HG03457 (cell line): ENCODE data around the gene MTERF1.
"Not testable (repeated sequence)": the region's sequence is repeated elsewhere in the genome, so short reads cannot be mapped to it uniquely, and the experiment has no call there.

ENCODE experiments used
- ATAC-seq: cut with Tn5 transposase; IDR thresholded peaks from one replicate; pipeline ENCODE4 v1.9.1; 2021; ENCODE audit warnings: moderate number of reproducible peaks; ENCODE audit not compliant: unreplicated experiment

The MTERF1 gene, protein sequence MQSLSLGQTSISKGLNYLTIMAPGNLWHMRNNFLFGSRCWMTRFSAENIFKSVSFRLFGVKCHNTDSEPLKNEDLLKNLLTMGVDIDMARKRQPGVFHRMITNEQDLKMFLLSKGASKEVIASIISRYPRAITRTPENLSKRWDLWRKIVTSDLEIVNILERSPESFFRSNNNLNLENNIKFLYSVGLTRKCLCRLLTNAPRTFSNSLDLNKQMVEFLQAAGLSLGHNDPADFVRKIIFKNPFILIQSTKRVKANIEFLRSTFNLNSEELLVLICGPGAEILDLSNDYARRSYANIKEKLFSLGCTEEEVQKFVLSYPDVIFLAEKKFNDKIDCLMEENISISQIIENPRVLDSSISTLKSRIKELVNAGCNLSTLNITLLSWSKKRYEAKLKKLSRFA

DNA sequence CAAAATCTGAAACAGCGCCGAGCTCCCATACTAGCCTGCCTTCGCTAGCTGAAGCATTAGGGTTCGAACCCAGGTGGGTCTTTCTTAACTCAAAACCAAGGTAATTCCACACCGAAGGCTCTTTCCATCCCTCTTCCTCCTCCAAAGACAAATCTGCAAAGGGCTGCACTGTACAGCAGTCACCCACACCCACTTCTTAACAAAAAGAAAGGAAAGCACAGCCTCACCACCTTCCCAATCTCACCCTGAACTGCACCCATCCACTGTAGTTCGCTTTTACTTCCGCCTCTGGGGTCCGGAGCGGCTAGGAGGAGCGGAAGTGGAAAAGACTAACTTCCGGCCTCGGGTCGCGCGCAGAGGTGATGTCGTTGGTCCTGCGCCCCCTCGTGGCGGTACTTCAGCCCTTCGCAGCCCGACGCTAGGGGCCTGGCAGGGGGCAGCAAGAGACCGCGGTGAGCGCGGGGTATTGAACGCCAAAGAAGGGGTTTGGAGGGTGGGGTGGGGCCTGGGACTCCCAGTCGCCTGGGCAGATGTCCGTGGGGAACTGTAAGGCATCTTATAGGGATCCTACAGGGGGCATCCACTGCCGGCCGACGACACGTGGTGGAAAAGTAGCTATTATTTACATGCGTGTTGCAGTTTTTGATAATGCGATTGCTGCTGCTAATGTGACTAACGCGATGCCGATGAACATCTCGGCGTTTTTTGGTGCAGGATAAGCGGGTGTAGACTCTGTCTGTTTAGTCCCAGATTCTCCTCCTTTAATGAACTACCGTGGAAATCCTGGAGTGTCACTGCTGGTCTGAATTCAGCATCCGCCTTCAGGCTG lies at the start of gene MTERF1:
MTERF1 (minus strand) TSS at position 290 of the 829 bp plus-strand sequence. CDS start 619 bp downstream, outside the sequence.
- ATAC-seq: peak; percentile 95

DNA sequence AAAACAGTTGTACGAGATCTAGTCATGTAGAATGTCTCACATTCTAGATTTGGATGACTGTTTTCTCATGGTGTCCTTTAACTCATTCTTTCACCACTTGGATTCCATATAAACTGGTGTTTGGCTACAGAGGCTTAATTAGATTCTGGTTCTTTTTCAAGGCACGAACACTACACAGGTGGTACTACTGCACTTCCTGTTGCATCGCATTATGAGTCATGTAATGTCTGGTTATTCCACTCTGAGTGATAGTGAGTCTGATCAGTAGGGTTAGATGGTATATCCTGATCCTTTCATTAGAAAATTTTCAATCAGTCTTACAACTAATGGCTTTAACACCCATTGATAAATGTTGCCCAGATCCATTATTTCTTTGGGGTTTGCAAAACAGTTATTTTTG lies 49.0 kb upstream of the MTERF1 start:
- peak; percentile 69 for ATAC-seq

DNA sequence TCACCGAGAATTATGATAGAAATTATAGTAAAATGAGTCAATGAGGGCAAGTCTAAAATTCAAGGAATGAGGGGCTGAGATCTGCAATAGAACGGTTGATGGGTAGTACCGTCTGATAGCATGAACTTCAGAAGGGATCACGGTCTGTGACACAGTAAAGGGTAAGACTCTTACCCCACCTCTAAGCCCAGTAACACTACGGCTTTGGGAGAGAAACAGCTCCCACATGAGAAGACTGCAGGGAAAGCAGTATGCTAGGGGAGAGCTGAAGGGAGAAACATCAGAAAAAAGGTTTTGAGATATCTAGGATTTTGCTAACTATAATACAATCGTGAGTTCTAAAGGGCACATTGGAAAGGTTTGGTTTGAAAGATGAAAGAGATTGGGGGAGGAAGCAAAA lies 47.4 kb upstream of the MTERF1 start:
- ATAC-seq: no peak

DNA sequence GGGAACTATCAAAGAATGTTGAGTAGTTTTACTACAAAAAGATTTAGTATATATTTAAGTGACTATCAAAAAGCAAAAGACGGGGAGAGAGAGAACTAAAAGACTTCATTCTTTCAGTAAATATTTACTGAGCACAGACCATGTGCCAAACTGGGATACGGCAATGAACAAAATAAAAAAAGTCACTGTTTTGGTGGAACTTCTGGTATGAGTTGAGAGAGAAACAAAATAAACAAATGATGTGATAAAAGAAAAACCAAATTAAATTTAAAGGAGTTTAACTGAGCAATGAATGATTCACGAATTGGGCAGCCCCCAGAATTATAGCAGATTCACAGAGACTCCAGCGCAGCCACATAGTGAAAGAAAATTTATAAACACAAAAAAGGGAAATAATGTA lies 42.4 kb upstream of the MTERF1 start:
- no peak for ATAC-seq

DNA sequence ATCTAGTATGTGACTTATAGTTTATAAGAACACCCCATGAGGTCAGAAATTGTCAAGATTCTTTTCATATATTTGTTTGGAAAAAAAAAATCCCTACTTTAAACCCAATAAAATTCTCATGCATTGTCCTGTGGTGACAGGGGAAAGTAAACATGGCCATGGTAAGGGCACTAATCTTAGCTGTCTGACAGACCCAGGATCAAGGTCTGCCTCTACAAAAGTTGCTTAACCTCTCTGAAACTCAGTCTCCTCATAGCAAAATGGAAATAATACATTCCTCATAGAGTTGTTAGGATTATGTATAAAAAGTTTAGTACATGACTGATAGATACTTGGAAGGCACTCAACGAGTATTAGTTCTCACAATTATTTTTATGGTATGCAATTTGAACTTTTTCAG lies 37.9 kb upstream of the MTERF1 start:
- no peak for ATAC-seq

DNA sequence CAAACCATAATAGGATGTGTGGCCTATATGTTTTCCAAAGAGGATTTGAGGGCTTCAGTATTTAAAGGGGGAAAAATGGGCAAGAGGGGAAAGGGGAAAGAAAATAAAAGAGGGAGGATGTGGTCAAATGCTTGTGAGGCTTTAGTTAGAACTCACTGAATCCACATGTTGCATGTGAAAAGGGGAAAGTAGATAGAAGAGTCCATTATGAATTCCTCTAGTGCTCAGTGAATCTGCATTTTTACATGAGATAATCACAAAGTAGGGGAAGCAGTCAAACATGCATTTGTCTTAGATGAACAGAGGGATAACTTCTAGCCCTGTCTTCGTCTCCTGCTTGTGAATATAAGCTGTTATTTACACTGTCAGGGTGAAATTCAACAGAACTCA lies 35.5 kb upstream of the MTERF1 start:
- ATAC-seq: no peak

DNA sequence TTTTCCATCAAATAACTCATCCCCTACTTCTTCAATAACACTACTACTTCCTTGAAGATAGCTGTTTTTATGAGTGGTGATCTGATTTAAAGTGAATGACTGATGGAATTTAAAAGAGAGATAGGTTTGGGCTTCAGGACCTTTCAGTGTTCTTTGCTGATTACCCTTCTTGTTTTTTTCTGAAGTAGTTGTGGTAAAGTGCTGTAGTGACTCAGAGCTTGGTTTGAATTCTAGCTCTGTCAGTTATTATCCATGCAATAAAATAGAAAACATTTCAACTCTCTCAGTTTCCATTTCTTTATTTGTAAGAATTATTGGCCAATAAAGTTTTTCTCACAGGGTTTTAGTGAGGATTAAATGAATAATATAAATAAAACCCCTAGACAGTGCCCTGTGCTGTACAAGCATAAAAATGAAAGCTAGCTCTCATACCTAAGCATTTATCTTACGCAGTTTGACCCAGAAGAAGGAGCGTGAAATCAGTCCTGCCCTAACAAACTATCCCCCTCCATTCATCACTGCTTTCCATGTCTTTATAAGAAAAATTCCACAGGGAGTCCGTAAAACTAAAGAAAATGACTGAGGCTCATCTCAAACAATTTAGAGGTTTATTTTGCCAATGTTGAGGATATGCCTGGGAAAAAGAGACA lies 35.0 kb upstream of the MTERF1 start:
- no peak for ATAC-seq

DNA sequence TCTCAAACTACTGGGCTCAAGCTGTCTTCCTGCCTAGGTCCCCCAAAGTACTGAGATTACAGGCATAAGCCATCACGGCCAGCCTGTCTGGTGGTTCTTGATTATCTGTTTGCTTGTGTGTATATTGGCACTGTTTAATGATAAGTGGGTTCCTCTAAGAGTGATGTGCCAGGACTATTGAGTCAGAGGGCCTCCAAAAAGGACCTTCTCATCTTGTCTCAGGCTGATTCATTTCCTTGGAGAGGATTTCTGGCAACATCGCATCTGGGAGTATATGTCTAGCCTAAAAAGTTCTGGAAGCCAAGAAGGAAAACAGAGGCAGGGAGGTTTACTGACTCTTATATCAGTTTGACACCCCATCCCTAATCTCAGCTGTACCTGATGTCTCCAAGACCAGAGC lies 33.1 kb upstream of the MTERF1 start:
- ATAC-seq: no peak

DNA sequence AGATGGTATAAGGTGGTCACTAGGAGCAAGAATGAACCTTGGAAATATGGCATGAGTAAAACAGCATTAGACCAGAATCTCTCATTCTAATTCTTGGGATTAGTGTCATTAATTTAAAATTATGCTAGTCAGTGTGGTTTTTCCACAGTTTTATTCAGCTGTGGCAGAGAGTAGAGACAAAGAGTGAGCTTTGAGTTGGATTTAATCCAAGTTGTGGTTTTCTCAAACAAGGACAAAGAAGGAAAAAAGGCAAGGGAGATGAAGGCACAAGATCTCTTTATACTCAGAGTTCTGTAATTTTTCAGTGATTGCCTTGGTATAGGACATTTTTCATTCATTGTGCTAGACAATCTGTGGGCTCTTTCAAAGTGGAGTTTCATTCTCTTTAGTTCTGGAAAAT lies 32.0 kb upstream of the MTERF1 start:
- ATAC-seq: no peak

DNA sequence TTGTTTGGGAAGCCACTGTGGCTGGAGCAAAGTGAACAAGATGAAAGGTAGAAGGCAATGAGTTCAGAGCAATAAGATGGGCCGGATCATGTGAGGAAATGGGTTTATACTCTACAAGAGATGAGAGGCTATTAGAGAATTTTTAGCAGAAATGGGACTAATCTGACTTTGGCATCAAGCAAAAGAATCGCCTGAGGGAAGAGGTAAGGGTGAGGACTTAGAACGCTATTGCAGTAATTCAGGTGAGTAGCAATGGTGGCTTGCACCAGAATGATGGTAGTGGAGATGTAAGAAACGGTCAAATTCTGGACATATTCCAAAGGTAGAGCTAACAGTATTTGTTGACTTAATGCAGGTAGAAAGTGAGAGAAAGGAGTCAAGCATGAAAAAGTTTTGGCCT lies 30.6 kb upstream of the MTERF1 start:
- no peak for ATAC-seq

DNA sequence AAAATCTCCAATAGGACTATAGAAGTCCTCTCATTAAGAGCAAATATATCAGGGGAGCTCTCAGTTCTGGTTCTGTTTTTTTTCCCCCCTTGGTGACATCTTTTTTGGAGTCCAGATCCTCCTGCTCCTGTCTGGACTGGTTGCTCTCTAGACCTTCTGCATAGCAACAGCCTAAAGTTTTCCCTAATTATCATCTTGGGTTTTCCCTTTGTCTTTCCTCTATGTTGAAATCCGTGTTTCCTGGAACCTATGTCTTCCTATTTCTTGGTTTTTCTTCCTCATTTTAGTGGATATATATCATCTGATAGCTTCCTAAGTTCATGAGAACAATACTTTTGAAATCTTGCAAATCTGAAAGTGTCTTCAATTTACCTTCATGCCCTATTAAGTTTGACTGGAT lies 29.7 kb upstream of the MTERF1 start:
- no peak for ATAC-seq

DNA sequence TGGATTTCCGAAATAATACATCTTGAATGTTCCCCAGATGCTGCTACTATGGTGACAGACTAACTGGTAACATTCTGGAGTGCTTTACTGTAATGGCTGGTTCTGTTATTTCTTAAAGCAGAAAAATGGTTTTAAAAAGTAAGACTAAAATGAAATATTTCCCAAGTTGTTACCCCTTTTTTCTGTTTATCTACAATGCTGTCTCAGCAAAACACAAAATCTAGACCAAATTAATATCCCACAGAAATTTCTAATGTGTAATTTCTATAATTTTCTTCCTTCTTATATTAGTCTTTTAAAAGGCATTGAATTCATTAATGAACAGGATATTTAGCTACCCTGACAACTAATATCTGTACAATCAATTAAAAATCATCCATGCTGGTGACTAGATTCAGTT lies 19.1 kb upstream of the MTERF1 start:
- ATAC-seq: no peak

DNA sequence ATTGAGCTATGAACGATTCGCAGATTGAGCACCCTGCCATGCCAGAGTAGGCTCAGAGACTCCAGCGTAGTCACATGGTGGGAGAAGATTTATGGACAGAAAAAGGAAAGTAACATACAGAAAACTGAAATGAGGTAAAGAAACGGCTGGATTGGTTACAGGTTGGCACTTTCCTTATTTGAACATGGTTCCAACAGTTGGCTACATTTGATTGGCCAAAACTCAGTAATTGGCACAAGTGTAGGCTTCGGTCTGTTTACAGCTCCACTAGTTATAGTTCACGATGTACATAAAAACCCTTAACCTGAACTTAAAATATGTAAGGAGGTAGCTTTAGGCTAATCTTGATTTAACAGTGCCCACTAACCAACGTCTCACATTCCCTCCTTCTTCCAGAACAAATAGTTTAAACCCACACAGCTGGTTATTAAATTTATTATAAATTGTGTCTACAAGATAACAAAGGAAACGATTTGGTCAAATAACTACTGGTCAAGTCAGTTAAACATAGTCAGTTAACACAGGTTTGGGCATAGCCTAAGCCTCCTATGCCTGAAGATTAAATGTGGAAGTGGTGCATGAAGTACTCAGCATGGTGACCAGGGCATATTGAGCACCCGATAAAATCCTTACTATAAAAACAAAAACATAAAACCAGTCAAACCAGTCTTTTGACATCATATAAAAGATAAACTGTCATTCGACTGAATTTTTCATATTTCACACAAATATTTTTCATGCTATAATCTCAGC lies 17.9 kb upstream of the MTERF1 start:
- ATAC-seq: no peak

DNA sequence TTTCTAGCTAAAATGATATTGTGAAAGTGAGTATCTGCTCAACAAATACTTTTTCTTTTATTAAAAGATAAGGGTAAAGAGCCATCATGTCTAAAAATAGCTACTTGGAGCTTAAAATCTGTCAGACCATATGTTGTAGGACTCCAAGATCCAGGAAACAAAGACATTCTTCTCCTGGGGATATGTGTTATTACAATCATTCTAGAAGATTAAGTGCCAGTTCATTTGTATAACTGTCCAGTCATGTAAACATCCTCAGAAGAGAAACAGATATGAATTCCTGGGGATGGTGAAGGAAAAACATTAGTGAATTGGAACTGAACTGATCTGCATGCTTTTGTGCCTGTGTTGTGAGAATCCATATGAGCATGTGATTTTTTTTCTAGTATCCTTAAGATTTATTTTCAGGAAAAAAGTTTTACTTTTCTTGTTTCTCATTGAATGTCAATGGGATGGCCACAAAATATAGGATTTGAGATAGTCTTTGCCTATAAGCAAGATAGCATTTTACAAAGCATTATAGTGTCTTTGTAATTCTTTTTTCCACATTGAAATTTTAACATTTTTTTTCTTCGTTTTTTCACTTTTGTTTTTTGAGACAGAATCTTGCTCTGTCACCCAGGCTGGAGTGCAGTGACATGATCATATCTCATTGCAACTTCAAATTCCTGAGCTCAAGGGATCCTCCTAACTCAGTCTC lies 14.4 kb upstream of the MTERF1 start:
- ATAC-seq: no peak

DNA sequence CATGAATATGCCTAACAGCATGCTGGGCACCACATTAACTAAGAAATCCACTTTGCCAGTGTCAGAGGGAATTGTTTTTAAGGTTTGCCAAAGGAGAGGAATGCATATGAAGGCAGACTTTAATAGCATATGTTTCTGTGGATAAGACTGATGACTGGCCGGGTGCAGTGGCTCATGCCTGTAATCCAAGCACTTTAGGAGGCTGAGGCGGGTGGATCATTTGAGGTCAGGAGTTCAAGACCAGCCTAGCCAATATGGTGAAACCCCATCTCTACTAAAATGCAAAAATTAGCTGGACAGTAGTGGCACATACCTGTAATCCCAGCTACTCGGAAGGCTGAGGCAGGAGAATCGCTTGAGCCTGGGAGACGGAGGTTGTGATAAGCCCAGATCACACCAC lies 13.2 kb upstream of the MTERF1 start:
- ATAC-seq: not testable (repeated sequence)

DNA sequence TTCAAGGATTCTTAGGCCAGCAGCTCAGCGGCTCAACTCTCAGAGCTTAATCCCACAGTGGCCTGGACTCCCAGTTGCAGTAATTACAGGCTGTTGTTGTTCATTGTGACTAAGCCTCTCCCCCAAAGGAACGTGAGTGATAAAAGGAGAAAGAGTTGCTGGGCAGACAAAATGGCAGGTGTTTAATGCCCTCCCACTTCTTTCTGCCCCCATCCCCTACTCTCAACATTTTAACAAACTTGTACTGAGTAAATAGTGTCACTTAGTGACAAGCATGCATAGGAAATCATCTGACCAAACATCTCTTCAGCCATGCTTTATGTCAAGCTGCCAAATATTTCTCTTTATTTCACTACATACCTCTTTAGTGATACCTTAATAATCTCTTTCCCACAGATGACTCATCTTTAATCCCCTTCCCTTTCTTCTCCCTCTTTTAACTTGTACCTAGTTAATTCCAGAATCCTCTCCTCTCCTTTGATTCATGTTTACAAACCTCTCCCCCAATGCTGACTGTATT lies 12.4 kb upstream of the MTERF1 start:
- no peak for ATAC-seq

DNA sequence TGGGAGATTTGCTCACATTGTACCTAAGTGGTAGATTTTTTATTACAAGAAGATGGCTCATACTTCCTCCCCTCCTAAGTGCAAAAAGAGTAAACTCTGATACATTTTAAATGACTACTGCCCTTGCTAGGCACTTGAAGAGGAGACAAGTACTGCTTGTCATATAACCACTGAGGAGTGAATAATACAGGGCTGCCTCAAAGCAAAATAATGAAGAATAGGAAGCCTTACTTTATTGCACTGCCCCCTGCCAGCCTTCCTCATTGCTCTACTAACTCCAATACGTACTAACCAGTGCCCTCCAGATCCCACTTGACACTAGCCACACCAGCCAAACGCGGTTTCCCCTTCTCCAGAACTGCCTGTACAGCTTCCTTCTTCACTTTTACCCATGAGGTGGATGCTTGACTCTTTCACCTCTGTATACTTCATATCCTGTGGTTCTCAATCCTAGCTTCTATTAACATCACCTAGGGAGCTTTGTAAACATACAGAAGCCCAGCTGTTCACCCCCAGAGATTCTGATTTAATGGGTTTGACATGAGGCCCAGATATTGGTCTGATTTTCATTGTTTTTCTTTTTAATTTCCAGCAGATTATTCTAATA lies 11.7 kb upstream of the MTERF1 start:
- ATAC-seq: no peak

DNA sequence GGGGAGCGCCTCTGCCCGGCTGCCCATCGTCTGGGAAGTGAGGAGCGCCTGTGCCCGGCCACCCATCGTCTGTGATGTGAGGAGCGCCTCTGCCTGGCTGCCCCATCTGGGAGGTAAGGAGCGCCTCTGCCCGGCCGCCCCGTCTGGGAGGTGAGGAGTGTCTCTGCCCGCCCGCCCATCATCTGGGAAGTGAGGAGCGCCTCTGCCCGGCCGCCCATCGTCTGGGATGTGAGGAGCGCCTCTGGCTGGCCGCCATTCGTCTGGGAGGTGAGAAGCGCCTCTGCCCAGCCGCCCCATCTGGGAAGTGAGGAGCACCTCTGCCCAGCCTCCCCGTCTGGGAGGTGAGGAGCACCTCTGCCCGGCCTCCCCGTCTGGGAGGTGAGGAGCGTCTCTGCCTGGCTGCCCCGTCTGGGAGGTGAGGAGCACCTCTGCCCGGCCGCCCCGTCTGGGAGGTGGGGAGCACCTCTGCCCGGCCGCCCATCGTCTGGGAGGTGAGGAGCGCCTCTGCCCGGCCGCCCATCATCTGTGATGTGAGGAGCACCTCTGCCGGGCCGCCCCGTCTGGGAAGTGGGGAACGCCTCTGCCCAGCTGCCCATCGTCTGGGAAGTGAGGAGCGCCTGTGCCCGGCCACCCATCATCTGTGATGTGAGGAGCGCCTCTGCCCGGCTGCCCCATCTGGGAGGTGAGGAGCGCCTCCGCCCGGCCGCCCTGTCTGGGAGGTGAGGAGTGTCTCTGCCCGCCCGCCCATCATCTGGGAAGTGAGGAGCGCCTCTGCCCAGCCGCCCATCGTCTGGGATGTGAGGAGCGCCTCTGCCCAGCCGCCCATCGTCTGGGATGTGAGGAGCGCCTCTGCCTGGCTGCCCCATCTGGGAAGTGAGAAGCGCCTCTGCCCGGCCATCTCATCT lies 8.0 kb upstream of the MTERF1 start:
- ATAC-seq: not testable (repeated sequence)
